ENCODE measurements around the gene ULK1.
"Not testable (repeated sequence)": the region's sequence is repeated elsewhere in the genome, so short reads cannot be mapped to it uniquely, and the experiment has no call there.

Gene ULK1

GRCh38 chr12:131947482-131948027 lies 53.1 kb downstream of the ULK1 start:
- peak; percentile 47 for DNase-seq

GRCh38 chr12:131948166-131948712 lies 53.8 kb downstream of the ULK1 start:
- no peak for DNase-seq

- DNase-seq = peak; percentile 29
Observed at GRCh38 chr12:131948713-131949430, 54.5 kb downstream of the ULK1 start.

GRCh38 chr12:131949431-131950181 lies 55.2 kb downstream of the ULK1 start, which contains the start of gene EP400:
Gene EP400, plus strand, starts transcription at chr12:131949942. Its CDS starts 10,678 bp downstream, at chr12:131960620.
- DNase-seq = peak; percentile 97

- DNase-seq = peak; percentile 58
Observed at GRCh38 chr12:131950182-131950913, 55.9 kb downstream of the ULK1 start.

DNA sequence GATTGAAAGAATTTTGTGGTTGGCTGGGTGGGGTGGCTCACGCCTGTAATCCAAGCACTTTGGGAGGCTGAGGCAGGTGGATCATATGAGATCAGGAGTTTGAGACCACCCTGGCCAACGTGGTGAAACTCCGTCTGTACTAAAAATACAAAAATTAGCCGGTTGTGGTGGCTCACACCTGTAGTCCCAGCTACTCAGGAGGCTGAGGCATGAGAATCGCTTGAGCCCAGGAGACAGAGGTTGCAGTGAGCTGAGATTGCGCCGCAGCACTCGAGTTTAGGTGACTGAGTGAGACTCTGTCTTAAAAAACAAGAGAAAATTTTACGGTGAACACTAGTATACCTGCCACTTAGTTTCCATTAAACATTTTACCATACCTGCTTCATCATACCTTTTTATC lies 59.4 kb downstream of the ULK1 start:
- not testable (repeated sequence) for DNase-seq

DNA sequence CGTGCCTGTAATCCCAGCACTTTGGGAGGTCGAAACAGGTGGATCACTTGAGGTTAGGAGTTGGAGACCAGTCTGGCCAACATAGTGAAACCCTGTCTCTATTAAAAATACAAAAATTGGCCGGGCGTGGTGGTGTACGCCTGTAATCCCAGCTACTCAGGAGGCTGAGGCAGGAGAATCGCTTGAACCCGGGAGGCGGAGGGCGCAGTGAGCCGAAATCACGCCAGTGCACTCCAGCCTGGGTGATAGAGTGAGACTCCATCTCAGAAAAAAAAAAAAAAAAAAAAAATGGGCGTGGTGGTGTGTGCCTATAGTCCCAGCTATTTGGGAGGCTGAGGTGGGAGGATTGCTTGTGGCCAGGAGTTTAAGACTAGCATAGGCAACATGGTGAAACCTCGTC lies 60.0 kb downstream of the ULK1 start:
- not testable (repeated sequence) for DNase-seq

DNA sequence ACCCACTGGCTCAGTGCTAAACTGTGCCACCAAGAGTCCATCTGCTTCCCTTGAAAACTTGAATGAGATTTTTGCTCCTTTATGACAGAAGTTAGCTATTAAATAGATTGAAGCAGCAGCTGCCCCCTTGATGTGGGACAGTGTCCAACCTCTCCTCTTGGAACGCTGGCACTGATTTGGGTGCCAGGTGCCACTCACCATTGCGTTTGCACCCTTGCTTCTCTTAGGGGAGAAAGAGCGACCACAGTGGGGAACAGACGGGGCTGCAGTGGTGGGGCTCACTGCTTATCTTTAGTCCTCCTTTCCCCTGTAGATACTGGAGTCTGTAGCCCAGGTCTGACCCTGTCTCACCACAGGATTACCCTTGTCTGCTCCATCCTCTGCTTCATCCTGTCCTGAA lies 64.7 kb downstream of the ULK1 start:
- DNase-seq = no peak

- no peak for DNase-seq
Observed at GRCh38 chr12:131959641-131960589, 65.5 kb downstream of the ULK1 start.

DNA sequence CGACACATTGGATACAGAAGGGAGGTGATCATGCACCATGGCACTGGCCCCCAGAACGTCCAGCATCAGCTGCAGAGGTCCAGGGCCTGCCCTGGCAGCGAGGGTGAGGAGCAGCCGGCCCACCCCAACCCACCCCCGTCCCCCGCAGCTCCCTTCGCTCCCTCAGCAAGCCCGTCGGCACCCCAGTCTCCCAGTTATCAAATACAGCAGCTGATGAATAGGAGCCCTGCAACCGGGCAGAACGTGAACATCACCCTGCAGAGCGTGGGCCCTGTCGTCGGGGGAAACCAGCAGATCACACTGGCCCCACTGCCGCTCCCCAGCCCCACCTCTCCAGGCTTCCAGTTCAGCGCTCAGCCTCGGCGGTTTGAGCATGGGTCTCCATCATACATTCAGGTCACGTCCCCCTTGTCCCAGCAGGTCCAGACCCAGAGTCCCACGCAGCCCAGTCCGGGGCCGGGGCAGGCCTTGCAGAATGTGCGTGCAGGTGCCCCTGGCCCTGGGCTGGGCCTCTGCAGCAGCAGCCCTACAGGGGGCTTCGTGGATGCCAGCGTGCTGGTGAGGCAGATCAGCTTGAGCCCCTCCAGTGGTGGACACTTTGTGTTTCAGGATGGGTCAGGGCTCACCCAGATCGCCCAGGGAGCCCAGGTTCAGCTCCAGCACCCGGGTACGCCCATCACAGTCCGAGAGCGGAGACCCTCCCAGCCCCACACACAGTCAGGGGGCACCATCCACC lies 66.3 kb downstream of the ULK1 start:
- not testable (repeated sequence) for DNase-seq

GRCh38 chr12:131961328-131961727 lies 66.9 kb downstream of the ULK1 start:
- DNase-seq = not testable (repeated sequence)

GRCh38 chr12:131962069-131962468 lies 67.6 kb downstream of the ULK1 start:
- no peak for DNase-seq

DNA sequence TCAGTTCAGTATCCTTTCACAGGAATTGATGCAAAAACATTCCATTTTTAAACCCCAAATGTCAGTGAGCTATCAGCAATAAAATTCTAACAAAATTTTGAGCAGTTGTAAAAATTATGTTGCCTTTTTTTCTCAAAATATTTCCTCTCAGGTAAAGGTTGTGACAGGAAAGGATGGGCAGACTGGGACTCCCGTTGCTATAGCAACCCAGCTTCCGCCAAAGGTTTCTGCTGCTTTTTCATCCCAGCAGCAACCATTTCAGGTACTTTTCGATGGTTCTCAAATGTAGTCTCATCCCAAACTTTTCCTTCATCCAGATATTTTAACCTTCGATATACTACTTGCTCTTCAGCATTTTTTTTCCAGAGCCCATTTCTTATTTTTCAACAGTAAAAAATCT lies 69.0 kb downstream of the ULK1 start:
- DNase-seq = no peak

DNA sequence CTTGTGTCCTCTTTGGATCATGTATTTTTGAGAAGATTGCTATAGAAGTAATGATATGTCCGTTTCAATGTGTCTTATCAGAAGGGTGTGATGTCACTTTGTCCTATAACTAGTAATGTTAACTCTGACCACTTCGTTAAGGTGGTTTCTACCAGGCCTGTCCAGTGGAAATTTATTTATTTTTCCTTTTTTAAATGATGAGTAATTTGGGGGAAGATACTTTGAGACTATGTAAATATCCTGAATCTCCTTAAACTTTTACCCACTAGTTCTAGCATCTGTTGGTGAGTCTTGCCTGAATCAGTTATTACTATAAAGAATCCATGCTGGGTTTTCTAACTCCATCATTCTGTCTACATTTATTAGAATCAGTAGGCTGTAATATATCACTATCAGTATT lies 70.7 kb downstream of the ULK1 start:
- DNase-seq = no peak

- DNase-seq = no peak
Observed at GRCh38 chr12:131971226-131971625, 76.8 kb downstream of the ULK1 start.
